ENCODE results near the gene GALNT10. TPM values are rescaled to one million over a fixed set of nuclear protein-coding genes. Genes with fewer than 3 reads are reported as not detected.

The GALNT10 gene
- total and polyA plus RNA-seq, 2 donors (not counting 1 experiment from before 2014, with no cell fraction given), result 18.3 to 35.8 TPM

DNA sequence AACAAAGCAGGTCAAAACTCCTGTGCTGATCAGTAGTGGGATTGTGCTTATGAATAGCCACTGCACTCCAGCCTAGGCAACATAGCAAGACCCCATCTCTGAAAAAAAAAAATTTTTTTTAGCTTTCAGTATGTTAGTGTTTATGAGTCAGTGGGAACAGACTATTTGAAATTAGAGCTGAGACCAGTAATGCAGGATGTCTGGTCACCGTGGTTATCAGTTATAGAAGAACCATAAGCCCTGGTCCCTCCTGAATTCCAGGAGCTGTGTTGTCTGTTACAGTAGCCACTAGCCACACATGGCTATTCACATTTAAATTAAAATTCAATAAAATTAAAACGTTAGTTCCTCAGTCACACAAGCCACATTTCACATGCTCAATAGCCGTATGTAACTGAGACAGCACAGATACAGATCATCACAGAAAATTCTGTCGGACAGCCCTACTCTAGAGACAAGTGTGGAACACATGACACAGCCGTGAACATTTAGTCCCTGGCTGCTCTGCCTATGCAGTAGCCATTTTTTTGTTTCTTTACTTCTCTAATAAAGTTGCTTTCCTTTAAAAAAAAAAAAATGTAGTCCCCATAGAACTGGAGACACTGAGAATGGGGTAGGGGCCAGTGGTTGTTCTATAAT, 159.2 kb downstream of the GALNT10 start:
- no peaks in the 10 kb centered on the region for H3K79me2 ChIP-seq (ENCODE audit: control insufficient read depth, insufficient read depth, low read length)

DNA sequence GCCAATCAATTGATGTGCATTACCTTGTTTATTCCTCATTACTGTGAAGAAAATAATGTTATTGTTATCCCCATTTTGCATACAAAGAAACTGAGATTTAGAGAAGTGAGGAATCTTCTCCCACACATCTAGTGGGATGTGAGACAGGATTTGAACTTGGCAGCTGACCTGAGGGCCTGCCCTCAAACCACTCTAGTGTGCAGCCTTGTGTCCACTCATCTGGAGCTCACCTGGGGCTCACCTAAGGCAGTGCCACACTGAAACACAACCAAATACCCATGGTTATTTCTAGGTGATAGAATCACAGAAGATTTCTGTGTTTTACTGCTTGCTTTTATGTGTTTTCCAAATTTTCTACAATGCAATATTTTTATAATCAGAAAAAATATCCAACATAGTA, 160.6 kb downstream of the GALNT10 start:
- no peaks in the 10 kb centered on the region for H3K27me3 ChIP-seq (ENCODE audit: control insufficient read depth, insufficient read depth, low read length)
- H3K9ac ChIP-seq (ENCODE audit: insufficient read depth, low read length), result no peak overlapping the region
- no peak overlapping the region for H3K27ac ChIP-seq (ENCODE audit: insufficient read depth, low read length)
- H3K4me1 ChIP-seq (ENCODE audit: control insufficient read depth, extremely low read depth, insufficient read depth, low read length), result peaks cover 7% of the 10 kb centered on the region
- no peak overlapping the region for H3K4me2 ChIP-seq (ENCODE audit: extremely low read depth, insufficient read depth, low read length)
- H3K9me3 ChIP-seq (ENCODE audit: control insufficient read depth, insufficient read depth, low read depth, low read length), result no peaks in the 10 kb centered on the region
- H3K4me3 ChIP-seq (replicated peaks in 1 of 4; ENCODE audit: control extremely low read depth in 1 of 4, insufficient read depth in 1 of 4, low read depth in 3 of 4, low read length in 4 of 4), result no peak overlapping the region
- no peak for TF ChIP-seq EZH2 (IDR thresholded peaks at IDR 0.05; ENCODE audit: low read length, missing control alignments)
- TF ChIP-seq, protein P1, sequence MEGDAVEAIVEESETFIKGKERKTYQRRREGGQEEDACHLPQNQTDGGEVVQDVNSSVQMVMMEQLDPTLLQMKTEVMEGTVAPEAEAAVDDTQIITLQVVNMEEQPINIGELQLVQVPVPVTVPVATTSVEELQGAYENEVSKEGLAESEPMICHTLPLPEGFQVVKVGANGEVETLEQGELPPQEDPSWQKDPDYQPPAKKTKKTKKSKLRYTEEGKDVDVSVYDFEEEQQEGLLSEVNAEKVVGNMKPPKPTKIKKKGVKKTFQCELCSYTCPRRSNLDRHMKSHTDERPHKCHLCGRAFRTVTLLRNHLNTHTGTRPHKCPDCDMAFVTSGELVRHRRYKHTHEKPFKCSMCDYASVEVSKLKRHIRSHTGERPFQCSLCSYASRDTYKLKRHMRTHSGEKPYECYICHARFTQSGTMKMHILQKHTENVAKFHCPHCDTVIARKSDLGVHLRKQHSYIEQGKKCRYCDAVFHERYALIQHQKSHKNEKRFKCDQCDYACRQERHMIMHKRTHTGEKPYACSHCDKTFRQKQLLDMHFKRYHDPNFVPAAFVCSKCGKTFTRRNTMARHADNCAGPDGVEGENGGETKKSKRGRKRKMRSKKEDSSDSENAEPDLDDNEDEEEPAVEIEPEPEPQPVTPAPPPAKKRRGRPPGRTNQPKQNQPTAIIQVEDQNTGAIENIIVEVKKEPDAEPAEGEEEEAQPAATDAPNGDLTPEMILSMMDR (conservative IDR thresholded peaks at IDR 0.05 in 1 of 2, IDR thresholded peaks at IDR 0.05 in 1 of 2; ENCODE audit: low read depth in 1 of 2, low read length in 2 of 2), result no peak
- no peaks in the 10 kb centered on the region for H3K36me3 ChIP-seq (ENCODE audit: control insufficient read depth, insufficient read depth, low read length)
- DNase-seq (ENCODE audit: low read depth in 2 of 2), result no peak
- H2AFZ ChIP-seq (ENCODE audit: low read length), result no peak overlapping the region
- H4K20me1 ChIP-seq (ENCODE audit: control insufficient read depth, extremely low read depth, insufficient read depth, low read length), result no peaks in the 10 kb centered on the region
- H3K79me2 ChIP-seq (ENCODE audit: control insufficient read depth, insufficient read depth, low read length), result no peaks in the 10 kb centered on the region

More for the DNA sequence above, 159.2 kb downstream of the GALNT10 start:
- Histone ChIP-seq H3K4me2 (ENCODE audit: extremely low read depth, insufficient read depth, low read length) (no peak overlapping the region), H3K9me3 (ENCODE audit: control insufficient read depth, insufficient read depth, low read depth, low read length) (no peaks in the 10 kb centered on the region), H3K27me3 (ENCODE audit: control insufficient read depth, insufficient read depth, low read length) (no peaks in the 10 kb centered on the region), H3K27ac (ENCODE audit: insufficient read depth, low read length) (no peak overlapping the region), H3K36me3 (ENCODE audit: control insufficient read depth, insufficient read depth, low read length) (no peaks in the 10 kb centered on the region), H3K9ac (ENCODE audit: insufficient read depth, low read length) (no peak overlapping the region), H3K4me3 (replicated peaks in 1 of 4; ENCODE audit: control extremely low read depth in 1 of 4, insufficient read depth in 1 of 4, low read depth in 3 of 4, low read length in 4 of 4) (no peak overlapping the region), H3K4me1 (ENCODE audit: control insufficient read depth, extremely low read depth, insufficient read depth, low read length) (no peaks in the 10 kb centered on the region), H2AFZ (ENCODE audit: low read length) (no peak overlapping the region), H4K20me1 (ENCODE audit: control insufficient read depth, extremely low read depth, insufficient read depth, low read length) (no peaks in the 10 kb centered on the region)
- TF ChIP-seq EZH2 (IDR thresholded peaks at IDR 0.05; ENCODE audit: low read length, missing control alignments), result no peak
- TF ChIP-seq, protein P1 (conservative IDR thresholded peaks at IDR 0.05 in 1 of 2, IDR thresholded peaks at IDR 0.05 in 1 of 2; ENCODE audit: low read depth in 1 of 2, low read length in 2 of 2), result no peak
- DNase-seq (ENCODE audit: low read depth in 2 of 2), result peak in 1 of 2 donors; percentile 24

DNA sequence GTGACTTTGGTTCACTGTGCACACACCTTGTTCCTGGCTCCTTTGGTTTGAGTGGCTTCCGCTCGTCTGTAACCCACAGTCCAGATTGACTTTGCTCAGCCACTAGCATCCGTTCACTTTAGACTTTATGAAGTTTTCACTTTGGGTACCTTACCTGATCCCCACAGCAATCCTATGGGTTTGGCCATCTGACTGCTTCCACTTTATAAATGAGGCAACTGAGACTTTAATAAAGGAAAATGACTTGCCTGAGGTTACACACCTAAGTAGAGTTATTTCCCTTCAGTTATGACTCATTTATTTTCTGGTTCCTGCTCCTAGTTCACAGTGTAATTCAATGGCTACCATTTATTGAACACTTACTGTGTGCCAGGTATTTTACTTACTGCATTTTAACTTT, 161.0 kb downstream of the GALNT10 start:
- no peaks in the 10 kb centered on the region for H3K36me3 ChIP-seq (ENCODE audit: control insufficient read depth, insufficient read depth, low read length)
- no peak overlapping the region for H3K27ac ChIP-seq (ENCODE audit: insufficient read depth, low read length)
- H3K4me2 ChIP-seq (ENCODE audit: extremely low read depth, insufficient read depth, low read length), result no peak overlapping the region
- no peaks in the 10 kb centered on the region for H3K9me3 ChIP-seq (ENCODE audit: control insufficient read depth, insufficient read depth, low read depth, low read length)
- H3K27me3 ChIP-seq (ENCODE audit: control insufficient read depth, insufficient read depth, low read length), result no peaks in the 10 kb centered on the region
- H3K4me3 ChIP-seq (replicated peaks in 1 of 4; ENCODE audit: control extremely low read depth in 1 of 4, insufficient read depth in 1 of 4, low read depth in 3 of 4, low read length in 4 of 4), result no peak overlapping the region
- no peaks in the 10 kb centered on the region for H4K20me1 ChIP-seq (ENCODE audit: control insufficient read depth, extremely low read depth, insufficient read depth, low read length)
- H3K9ac ChIP-seq (ENCODE audit: insufficient read depth, low read length), result no peak overlapping the region
- TF ChIP-seq, protein P1 (conservative IDR thresholded peaks at IDR 0.05 in 1 of 2, IDR thresholded peaks at IDR 0.05 in 1 of 2; ENCODE audit: low read depth in 1 of 2, low read length in 2 of 2), result no peak
- TF ChIP-seq EZH2 (IDR thresholded peaks at IDR 0.05; ENCODE audit: low read length, missing control alignments), result no peak
- peaks cover 9% of the 10 kb centered on the region for H3K4me1 ChIP-seq (ENCODE audit: control insufficient read depth, extremely low read depth, insufficient read depth, low read length)
- DNase-seq (ENCODE audit: low read depth in 2 of 2), result no peak
- no peaks in the 10 kb centered on the region for H3K79me2 ChIP-seq (ENCODE audit: control insufficient read depth, insufficient read depth, low read length)
- no peak overlapping the region for H2AFZ ChIP-seq (ENCODE audit: low read length)

Measured in fibroblast of lung (primary cell).